Liver (tissue), 9 donors: ENCODE measurements around the gene GLIS1. TPM values are rescaled to one million over a fixed set of nuclear protein-coding genes. Genes with fewer than 3 reads are reported as not detected.

Experiments used
- DNase-seq: peaks from one replicate; pipeline ENCODE4 v3.0.0-alpha.2; 2017; ENCODE audit warnings: low spot score
- H3K27ac ChIP-seq, 2 donors: one replicate each; pipeline ENCODE4 v1.7.0; 2013; ENCODE audit warnings: inconsistent platforms in 2 of 2, low read length in 2 of 2, control low read depth in 1 of 2, low read depth in 1 of 2, mild to moderate bottlenecking in 1 of 2
- H3K27me3 ChIP-seq, 4 donors: one replicate each; pipeline versions ENCODE4 v1.6.1 to v1.7.0; 2013; ENCODE audit warnings: low read length in 3 of 4, inconsistent platforms in 1 of 4, mild to moderate bottlenecking in 1 of 4, moderate library complexity in 1 of 4; ENCODE audit not compliant: control insufficient read depth in 4 of 4, insufficient read depth in 4 of 4
- H3K36me3 ChIP-seq, 4 donors: one replicate each; pipeline versions ENCODE4 v1.6.1 to v1.7.0; 2013; ENCODE audit warnings: low read length in 3 of 4, mild to moderate bottlenecking in 3 of 4, low read depth in 1 of 4, moderate library complexity in 1 of 4; ENCODE audit not compliant: control insufficient read depth in 4 of 4, insufficient read depth in 3 of 4
- H3K4me1 ChIP-seq, 4 donors: one replicate each; pipeline versions ENCODE4 v1.6.1 to v1.7.0; 2013; ENCODE audit warnings: low read length in 3 of 4, mild to moderate bottlenecking in 3 of 4, moderate library complexity in 1 of 4; ENCODE audit not compliant: control insufficient read depth in 4 of 4, insufficient read depth in 4 of 4
- H3K4me3 ChIP-seq, 3 donors: one replicate each; pipeline versions ENCODE4 v1.6.1 to v1.7.0; 2013; ENCODE audit warnings: low read length in 3 of 3, control low read depth in 1 of 3, low read depth in 1 of 3, mild to moderate bottlenecking in 1 of 3
- H3K9ac ChIP-seq, 2 donors: one replicate each; pipeline ENCODE4 v1.7.0; 2013; ENCODE audit warnings: low read length in 2 of 2, mild to moderate bottlenecking in 2 of 2, moderate library complexity in 2 of 2, control low read depth in 1 of 2, low read depth in 1 of 2
- H3K9me3 ChIP-seq, 4 donors: one replicate each; pipeline versions ENCODE4 v1.6.1 to v1.7.0; 2013; ENCODE audit warnings: low read length in 3 of 4; ENCODE audit not compliant: control insufficient read depth in 4 of 4
- EGR1 ChIP-seq, 2 donors: IDR thresholded peaks; 2 replicates each; pipeline ENCODE4 v1.6.1; 2016 to 2018; ENCODE audit warnings: antibody characterized with exemption in 2 of 2, low read depth in 2 of 2
- FOXA1 ChIP-seq: IDR thresholded peaks from 2 replicates; pipeline ENCODE4 v1.6.1; 2016; ENCODE audit warnings: antibody characterized with exemption
- FOXA2 ChIP-seq: IDR thresholded peaks from 2 replicates; pipeline ENCODE4 v1.6.1; 2016; ENCODE audit warnings: antibody characterized with exemption
- GABPA ChIP-seq, 2 donors: IDR thresholded peaks in 1 of 2; conservative IDR thresholded peaks in 1 of 2; 2 replicates each; pipeline ENCODE4 v1.6.1; 2016; ENCODE audit warnings: antibody characterized with exemption in 2 of 2, mild to moderate bottlenecking in 1 of 2, moderate library complexity in 1 of 2
- HNF4A ChIP-seq, 2 donors: conservative IDR thresholded peaks; 2 replicates each; pipeline ENCODE4 v1.6.1; 2016; ENCODE audit warnings: antibody characterized with exemption in 2 of 2, mild to moderate bottlenecking in 2 of 2
- HNF4G ChIP-seq: IDR thresholded peaks from 2 replicates; pipeline ENCODE4 v1.6.1; 2016; ENCODE audit warnings: antibody characterized with exemption
- JUND ChIP-seq, 2 donors: IDR thresholded peaks; 2 replicates each; pipeline ENCODE4 v1.6.1; 2016; ENCODE audit warnings: antibody characterized with exemption in 2 of 2
- NR2F2 ChIP-seq: IDR thresholded peaks from 2 replicates; pipeline ENCODE4 v1.6.1; 2016; ENCODE audit warnings: antibody characterized with exemption
- RAD21 ChIP-seq, 2 donors: IDR thresholded peaks; 2 replicates each; pipeline ENCODE4 v1.6.1; 2016; ENCODE audit warnings: antibody characterized with exemption in 2 of 2, mild to moderate bottlenecking in 2 of 2
- RXRA ChIP-seq, 2 donors: IDR thresholded peaks; 2 replicates each; pipeline ENCODE4 v1.6.1; 2017 to 2018; ENCODE audit warnings: antibody characterized with exemption in 2 of 2, mild to moderate bottlenecking in 1 of 2
- SP1 ChIP-seq: IDR thresholded peaks from 2 replicates; pipeline ENCODE4 v1.6.1; 2018; ENCODE audit warnings: antibody characterized with exemption, mild to moderate bottlenecking
- TAF1 ChIP-seq: conservative IDR thresholded peaks from 2 replicates; pipeline ENCODE4 v1.6.1; 2016; ENCODE audit warnings: antibody characterized with exemption, mild to moderate bottlenecking
- YY1 ChIP-seq: IDR thresholded peaks from 2 replicates; pipeline ENCODE4 v1.6.1; 2016; ENCODE audit warnings: antibody characterized with exemption, mild to moderate bottlenecking
- WGBS: extraction: QIAGEN DNeasy Blood & Tissue Kit; methylation state at CpG from one replicate; pipeline ENCODE4 v1.1.7; 2013; 5-methylcytosine and 5-hydroxymethylcytosine counted together
- polyA plus RNA-seq, 2 donors: library from polyadenylated mRNA; stranded (reverse) in 1 of 2; unstranded in 1 of 2; fragments of 200-250 nt in 1 of 2; fragments of >200 nt in 1 of 2; fragmentation: Nextera tagmentation in 1 of 2; extraction: Ambion mirVana in 1 of 2; gene quantifications; one replicate each; pipeline versions ENCODE4 v1.2.1 to v1.2.3, GENCODE V29; 2013 to 2015
- total RNA-seq, 2 donors: library from RNA; depleted of rRNA; stranded (reverse); fragments of >200 nt; gene quantifications; one replicate each; pipeline ENCODE4 v1.2.3, GENCODE V29; 2014
- TF ChIP-seq, protein P1 (sequence below): IDR thresholded peaks from 2 replicates; pipeline ENCODE4 v1.6.1; 2016; ENCODE audit warnings: antibody characterized with exemption
- TF ChIP-seq, protein P2 (sequence below): IDR thresholded peaks from 2 replicates; pipeline ENCODE4 v1.6.1; 2016; ENCODE audit warnings: antibody characterized with exemption, mild to moderate bottlenecking
- TF ChIP-seq, protein P3 (sequence below): IDR thresholded peaks from 2 replicates; pipeline ENCODE4 v1.6.1; 2016; ENCODE audit warnings: antibody characterized with exemption
- donor health status: healthy.
- donor health status: healthy.
- donor health status: healthy.
- donor health status: healthy.
- donor health status: healthy.

GLIS1 gene
- total and polyA plus RNA-seq, 4 donors: under 0.01 to 0.05 TPM; not detected in 2

DNA sequence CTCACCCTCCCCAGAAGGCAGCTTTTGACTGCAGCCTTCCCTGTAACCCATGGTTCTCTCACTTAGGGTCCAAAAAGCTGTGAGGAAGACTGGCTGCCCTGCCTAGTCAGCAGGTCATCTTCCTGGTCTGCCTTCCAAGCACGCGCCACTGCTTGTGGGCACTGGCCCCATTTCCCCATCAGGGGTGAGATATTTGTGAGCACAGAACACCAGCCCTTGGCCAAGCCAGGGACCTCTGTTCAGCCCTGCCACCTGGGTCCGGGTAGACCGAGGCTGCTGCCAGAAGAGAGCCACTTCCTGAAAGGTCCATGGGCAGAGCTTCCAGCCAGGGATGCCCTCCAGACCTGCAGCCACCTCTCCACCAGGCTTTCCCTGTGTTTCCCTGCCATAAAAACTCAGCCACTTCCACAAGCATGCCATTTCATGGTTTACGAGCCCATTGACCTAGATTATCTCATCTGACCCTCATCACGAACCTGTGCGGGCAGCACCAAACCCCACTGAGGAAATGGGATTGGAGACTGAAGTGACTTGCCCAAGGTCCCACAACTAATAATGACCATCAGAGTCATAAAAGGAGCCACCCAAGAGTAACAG lies 40.5 kb downstream of the GLIS1 start:
- DNase-seq: no peak
- H3K36me3 ChIP-seq: no peaks in the 10 kb centered on the region
- WGBS: 80% methylated on average over 7 of the region's 7 CpGs

DNA sequence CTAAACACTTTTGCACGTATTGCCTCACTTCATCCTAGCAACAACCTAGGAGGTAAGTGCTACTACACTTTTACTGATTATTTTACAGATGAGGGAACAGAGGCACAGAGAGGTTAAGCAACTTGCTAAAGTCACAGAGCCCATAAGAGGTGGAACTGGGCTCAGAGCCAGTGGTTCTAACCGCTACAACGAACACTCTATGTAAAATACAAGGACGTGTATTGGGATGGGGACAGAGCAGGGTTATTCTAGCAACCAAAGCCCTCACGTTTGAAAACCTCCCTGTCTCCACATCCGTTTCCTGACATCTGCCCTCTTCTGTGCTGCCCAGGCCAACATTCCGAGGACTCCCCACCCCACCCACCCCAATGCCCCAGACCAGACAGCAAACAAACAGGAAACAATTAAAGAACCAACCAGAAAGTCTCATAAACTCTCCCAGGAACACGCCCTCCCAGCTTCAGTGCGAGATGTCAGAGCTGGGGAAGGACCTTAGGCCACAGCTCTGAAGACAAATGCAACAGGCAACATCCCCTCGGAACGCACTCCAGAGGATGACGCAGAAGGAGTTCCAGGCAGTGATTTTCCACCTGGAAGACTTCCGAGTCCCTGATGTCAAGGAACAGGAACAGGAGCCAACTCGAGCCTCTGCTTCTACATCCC lies 41.1 kb downstream of the GLIS1 start:
- Histone ChIP-seq H3K9ac (no peak overlapping the region), H3K36me3 (no peaks in the 10 kb centered on the region), H3K4me3 (no peak overlapping the region), H3K27me3 (no peaks in the 10 kb centered on the region), H3K4me1 (no peaks in the 10 kb centered on the region), H3K9me3 (no peaks in the 10 kb centered on the region), H3K27ac (no peak overlapping the region)
- no peak for TF ChIP-seq FOXA2
- TF ChIP-seq, protein P1, sequence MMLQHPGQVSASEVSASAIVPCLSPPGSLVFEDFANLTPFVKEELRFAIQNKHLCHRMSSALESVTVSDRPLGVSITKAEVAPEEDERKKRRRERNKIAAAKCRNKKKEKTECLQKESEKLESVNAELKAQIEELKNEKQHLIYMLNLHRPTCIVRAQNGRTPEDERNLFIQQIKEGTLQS: no peak
- TF ChIP-seq GABPA (IDR thresholded peaks at IDR 0.05 in 1 of 2, conservative IDR thresholded peaks at IDR 0.05 in 1 of 2): no peak
- no peak for TF ChIP-seq HNF4G
- peak; percentile 17 for TF ChIP-seq NR2F2
- TF ChIP-seq JUND (IDR thresholded peaks at IDR 0.05): no peak
- no peak for TF ChIP-seq TAF1
- no peak for TF ChIP-seq YY1
- peak; percentile 8 for TF ChIP-seq SP1
- TF ChIP-seq RAD21 (IDR thresholded peaks at IDR 0.05): no peak
- TF ChIP-seq RXRA (IDR thresholded peaks at IDR 0.05): no peak
- TF ChIP-seq HNF4A (conservative IDR thresholded peaks at IDR 0.05): no peak
- no peak for DNase-seq
- 55% methylated on average over 14 of the region's 14 CpGs for WGBS

More for the DNA sequence above, 40.5 kb downstream of the GLIS1 start:
- Histone ChIP-seq H3K9ac (no peak overlapping the region), H3K4me1 (no peaks in the 10 kb centered on the region), H3K27me3 (no peaks in the 10 kb centered on the region), H3K4me3 (no peak overlapping the region), H3K27ac (no peak overlapping the region), H3K9me3 (no peaks in the 10 kb centered on the region)
- TF ChIP-seq FOXA1: no peak
- TF ChIP-seq TAF1: no peak
- no peak for TF ChIP-seq RXRA (IDR thresholded peaks at IDR 0.05)
- TF ChIP-seq, protein P2, sequence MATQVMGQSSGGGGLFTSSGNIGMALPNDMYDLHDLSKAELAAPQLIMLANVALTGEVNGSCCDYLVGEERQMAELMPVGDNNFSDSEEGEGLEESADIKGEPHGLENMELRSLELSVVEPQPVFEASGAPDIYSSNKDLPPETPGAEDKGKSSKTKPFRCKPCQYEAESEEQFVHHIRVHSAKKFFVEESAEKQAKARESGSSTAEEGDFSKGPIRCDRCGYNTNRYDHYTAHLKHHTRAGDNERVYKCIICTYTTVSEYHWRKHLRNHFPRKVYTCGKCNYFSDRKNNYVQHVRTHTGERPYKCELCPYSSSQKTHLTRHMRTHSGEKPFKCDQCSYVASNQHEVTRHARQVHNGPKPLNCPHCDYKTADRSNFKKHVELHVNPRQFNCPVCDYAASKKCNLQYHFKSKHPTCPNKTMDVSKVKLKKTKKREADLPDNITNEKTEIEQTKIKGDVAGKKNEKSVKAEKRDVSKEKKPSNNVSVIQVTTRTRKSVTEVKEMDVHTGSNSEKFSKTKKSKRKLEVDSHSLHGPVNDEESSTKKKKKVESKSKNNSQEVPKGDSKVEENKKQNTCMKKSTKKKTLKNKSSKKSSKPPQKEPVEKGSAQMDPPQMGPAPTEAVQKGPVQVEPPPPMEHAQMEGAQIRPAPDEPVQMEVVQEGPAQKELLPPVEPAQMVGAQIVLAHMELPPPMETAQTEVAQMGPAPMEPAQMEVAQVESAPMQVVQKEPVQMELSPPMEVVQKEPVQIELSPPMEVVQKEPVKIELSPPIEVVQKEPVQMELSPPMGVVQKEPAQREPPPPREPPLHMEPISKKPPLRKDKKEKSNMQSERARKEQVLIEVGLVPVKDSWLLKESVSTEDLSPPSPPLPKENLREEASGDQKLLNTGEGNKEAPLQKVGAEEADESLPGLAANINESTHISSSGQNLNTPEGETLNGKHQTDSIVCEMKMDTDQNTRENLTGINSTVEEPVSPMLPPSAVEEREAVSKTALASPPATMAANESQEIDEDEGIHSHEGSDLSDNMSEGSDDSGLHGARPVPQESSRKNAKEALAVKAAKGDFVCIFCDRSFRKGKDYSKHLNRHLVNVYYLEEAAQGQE: no peak
- TF ChIP-seq, protein P3, sequence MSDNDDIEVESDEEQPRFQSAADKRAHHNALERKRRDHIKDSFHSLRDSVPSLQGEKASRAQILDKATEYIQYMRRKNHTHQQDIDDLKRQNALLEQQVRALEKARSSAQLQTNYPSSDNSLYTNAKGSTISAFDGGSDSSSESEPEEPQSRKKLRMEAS: no peak
- no peak for TF ChIP-seq HNF4A (conservative IDR thresholded peaks at IDR 0.05)
- TF ChIP-seq EGR1 (IDR thresholded peaks at IDR 0.05; ENCODE audit: low read depth in 2 of 2): no peak
- no peak for TF ChIP-seq JUND (IDR thresholded peaks at IDR 0.05)
